GM23338 (cell line): ENCODE measurements around the gene VAPB. TPM values are rescaled to one million over a fixed set of nuclear protein-coding genes. Genes with fewer than 3 reads are reported as not detected.

Experiments used
- ATAC-seq: fragments of 200-7000 bp; cut with Tn5 transposase; 3 replicates; pipeline ENCODE4 v1.9.1; 2020
- DNase-seq: peaks from one replicate; pipeline ENCODE4 v3.0.0-alpha.2; 2015; ENCODE audit warnings: low spot score
- H2AFZ ChIP-seq: fragments of 200-600 bp; sonication (generic); 2 replicates; pipeline ENCODE4 v1.8.0; 2016; ENCODE audit warnings: antibody characterized with exemption, mild to moderate bottlenecking, moderate library complexity
- H3F3A ChIP-seq: fragments of 200-600 bp; sonication (generic); replicated peaks from 2 replicates; pipeline ENCODE4 v1.8.0; 2017; ENCODE audit warnings: antibody characterized with exemption, mixed run types, low read depth
- H3K27ac ChIP-seq: fragments of 200-600 bp; sonication (generic); 2 replicates; pipeline ENCODE4 v1.6.1; 2016; ENCODE audit warnings: low read depth
- H3K27me3 ChIP-seq: fragments of 200-600 bp; sonication (generic); 2 replicates; pipeline ENCODE4 v1.8.0; 2016; ENCODE audit warnings: mild to moderate bottlenecking, mixed run types, moderate library complexity; ENCODE audit not compliant: insufficient read depth
- H3K36me3 ChIP-seq: fragments of 200-600 bp; sonication (generic); 2 replicates; pipeline ENCODE4 v1.8.0; 2016; ENCODE audit warnings: mild to moderate bottlenecking; ENCODE audit not compliant: insufficient read depth
- H3K4me1 ChIP-seq: fragments of 200-600 bp; sonication (generic); 2 replicates; pipeline ENCODE4 v1.8.0; 2016; ENCODE audit warnings: mild to moderate bottlenecking, moderate library complexity; ENCODE audit not compliant: insufficient read depth
- H3K4me2 ChIP-seq: fragments of 200-600 bp; sonication (generic); 2 replicates; pipeline ENCODE4 v1.7.1; 2017; ENCODE audit warnings: mixed run types
- H3K4me3 ChIP-seq: fragments of 200-600 bp; sonication (generic); 2 replicates; pipeline ENCODE4 v1.6.1; 2016; ENCODE audit warnings: mixed run types
- H3K79me2 ChIP-seq: fragments of 200-600 bp; sonication (generic); replicated peaks from 2 replicates; pipeline ENCODE4 v1.8.0; 2017; ENCODE audit warnings: mild to moderate bottlenecking; ENCODE audit not compliant: insufficient read depth
- H3K9me2 ChIP-seq: fragments of 200-600 bp; sonication (generic); 2 replicates; pipeline ENCODE4 v1.8.0; 2017; ENCODE audit not compliant: insufficient read depth
- H4K20me1 ChIP-seq: fragments of 200-600 bp; sonication (generic); replicated peaks from 2 replicates; pipeline ENCODE4 v1.8.0; 2017; ENCODE audit warnings: mild to moderate bottlenecking; ENCODE audit not compliant: insufficient read depth
- H3K27ac Mint-ChIP-seq: 2 replicates; pipeline ENCODE4 v1.8.0; 2020; ENCODE audit warnings: inconsistent platforms, mild to moderate bottlenecking, moderate library complexity, mixed read lengths
- H3K27me3 Mint-ChIP-seq: 3 replicates; pipeline ENCODE4 v1.8.0; 2022; ENCODE audit warnings: low read depth, mild to moderate bottlenecking, moderate library complexity, mixed read lengths, inconsistent platforms; ENCODE audit not compliant: insufficient read depth, poor library complexity
- H3K36me3 Mint-ChIP-seq: 3 replicates; pipeline ENCODE4 v1.8.0; 2021; ENCODE audit warnings: low read depth, mild to moderate bottlenecking, inconsistent platforms, moderate library complexity, mixed read lengths
- H3K4me1 Mint-ChIP-seq: 3 replicates; pipeline ENCODE4 v1.8.0; 2020; ENCODE audit warnings: mild to moderate bottlenecking, inconsistent platforms, mixed read lengths
- H3K4me3 Mint-ChIP-seq: 3 replicates; pipeline ENCODE4 v1.8.0; 2021; ENCODE audit warnings: moderate library complexity, mild to moderate bottlenecking, inconsistent platforms, mixed read lengths
- H3K9me3 Mint-ChIP-seq: 3 replicates; pipeline ENCODE4 v1.8.0; 2020; ENCODE audit warnings: moderate library complexity, mild to moderate bottlenecking, inconsistent platforms, mixed read lengths
- CREB1 ChIP-seq: fragments of 250-450 bp; sonication (Bioruptor Pico); IDR thresholded peaks from 2 replicates; pipeline ENCODE4 v1.5.0; 2020; ENCODE audit warnings: low read depth, mild to moderate bottlenecking, moderate library complexity
- CTCF ChIP-seq, 2 experiments: fragments of 200-600 bp in 1 of 2; sonication (generic) in 1 of 2; conservative IDR thresholded peaks; 2 replicates each; pipeline versions ENCODE4 v1.5.1 to v1.6.1; 2016 to 2017; ENCODE audit warnings: antibody characterized with exemption in 2 of 2, low read depth in 2 of 2, mild to moderate bottlenecking in 2 of 2, moderate library complexity in 1 of 2
- ETS1 ChIP-seq: IDR thresholded peaks from 2 replicates; pipeline ENCODE4 v1.6.1; 2016; ENCODE audit warnings: antibody characterized with exemption
- EZH2 ChIP-seq: fragments of 200-600 bp; sonication (generic); IDR thresholded peaks from one replicate; pipeline ENCODE4 v1.8.0; 2017; ENCODE audit warnings: antibody characterized with exemption, mild to moderate bottlenecking, low read depth; ENCODE audit not compliant: unreplicated experiment
- EZH2phosphoT487 ChIP-seq: fragments of 200-600 bp; sonication (generic); IDR thresholded peaks from one replicate; pipeline ENCODE4 v1.8.1; 2018; ENCODE audit warnings: antibody characterized with exemption; ENCODE audit not compliant: unreplicated experiment
- JUNB ChIP-seq: IDR thresholded peaks from one replicate; pipeline ENCODE4 v1.6.1; 2016; ENCODE audit warnings: antibody characterized with exemption; ENCODE audit not compliant: unreplicated experiment
- NANOG ChIP-seq: IDR thresholded peaks from 2 replicates; pipeline ENCODE4 v1.6.1; 2016; ENCODE audit warnings: antibody characterized with exemption, borderline replicate concordance
- POLR2AphosphoS5 ChIP-seq: IDR thresholded peaks from 2 replicates; pipeline ENCODE4 v1.6.1; 2016; ENCODE audit warnings: antibody characterized with exemption, low read depth
- STAT1 ChIP-seq: IDR thresholded peaks from one replicate; pipeline ENCODE4 v1.6.1; 2016; ENCODE audit warnings: antibody characterized with exemption; ENCODE audit not compliant: unreplicated experiment
- ZNF114 ChIP-seq: fragments of 250-450 bp; sonication (Bioruptor Pico); IDR thresholded peaks from 2 replicates; pipeline ENCODE4 v1.5.0; 2020; ENCODE audit warnings: mild to moderate bottlenecking, moderate library complexity
- ZNF331 ChIP-seq: fragments of 250-450 bp; sonication (Bioruptor Pico); IDR thresholded peaks from 2 replicates; pipeline ENCODE4 v1.5.0; 2020; ENCODE audit warnings: low read depth, mild to moderate bottlenecking, moderate library complexity
- ZNF462 ChIP-seq: fragments of 250-450 bp; sonication (Bioruptor Pico); IDR thresholded peaks from 2 replicates; pipeline ENCODE4 v1.5.0; 2020; ENCODE audit warnings: mild to moderate bottlenecking, moderate library complexity
- polyA plus RNA-seq: library from polyadenylated mRNA; unstranded; fragments of >200 nt; fragmentation: Nextera tagmentation; extraction: Ambion mirVana; gene quantifications from 2 replicates; pipeline ENCODE4 v1.2.1, GENCODE V29; 2016
- total RNA-seq: library from RNA; depleted of rRNA; stranded (reverse); fragments of >200 nt; shearing (Covaris generic); gene quantifications from 2 replicates; pipeline ENCODE4 v1.2.3, GENCODE V29; 2014
- TF ChIP-seq, protein P1 (sequence below): IDR thresholded peaks from one replicate; pipeline ENCODE4 v1.6.1; 2018; ENCODE audit warnings: antibody characterized with exemption; ENCODE audit not compliant: unreplicated experiment

VAPB gene
- total and polyA plus RNA-seq, 2 experiments from 2014 or later, result 18.8 to 22.9 TPM

- Histone ChIP-seq H3K4me1 (peaks cover 53% of the 10 kb centered on the region), H3K4me3 (no peak overlapping the region), H4K20me1 (peaks cover 24% of the 10 kb centered on the region), H3K27me3 (no peaks in the 10 kb centered on the region), H3K4me2 (no peak overlapping the region), H3K27ac (no peak overlapping the region), H3K79me2 (peaks cover 100% of the 10 kb centered on the region), H3K36me3 (no peaks in the 10 kb centered on the region), H2AFZ (no peak overlapping the region), H3K9me2 (no peaks in the 10 kb centered on the region), H3F3A (no peaks in the 10 kb centered on the region)
- H3K27ac Mint-ChIP-seq, result no peak overlapping the region
- no peaks in the 10 kb centered on the region for H3K27me3 Mint-ChIP-seq
- TF ChIP-seq CREB1 (CRISPR knock-in tag) (no peak), ETS1 (no peak), POLR2AphosphoS5 (no peak), STAT1 (no peak), EZH2 (no peak), ZNF114 (CRISPR knock-in tag) (no peak), EZH2phosphoT487 (no peak), CTCF (conservative IDR thresholded peaks at IDR 0.05; ENCODE audit: low read depth in 2 of 2) (no peak), ZNF462 (CRISPR knock-in tag) (no peak), JUNB (no peak), NANOG (no peak), ZNF331 (CRISPR knock-in tag) (no peak)
- TF ChIP-seq, protein P1, sequence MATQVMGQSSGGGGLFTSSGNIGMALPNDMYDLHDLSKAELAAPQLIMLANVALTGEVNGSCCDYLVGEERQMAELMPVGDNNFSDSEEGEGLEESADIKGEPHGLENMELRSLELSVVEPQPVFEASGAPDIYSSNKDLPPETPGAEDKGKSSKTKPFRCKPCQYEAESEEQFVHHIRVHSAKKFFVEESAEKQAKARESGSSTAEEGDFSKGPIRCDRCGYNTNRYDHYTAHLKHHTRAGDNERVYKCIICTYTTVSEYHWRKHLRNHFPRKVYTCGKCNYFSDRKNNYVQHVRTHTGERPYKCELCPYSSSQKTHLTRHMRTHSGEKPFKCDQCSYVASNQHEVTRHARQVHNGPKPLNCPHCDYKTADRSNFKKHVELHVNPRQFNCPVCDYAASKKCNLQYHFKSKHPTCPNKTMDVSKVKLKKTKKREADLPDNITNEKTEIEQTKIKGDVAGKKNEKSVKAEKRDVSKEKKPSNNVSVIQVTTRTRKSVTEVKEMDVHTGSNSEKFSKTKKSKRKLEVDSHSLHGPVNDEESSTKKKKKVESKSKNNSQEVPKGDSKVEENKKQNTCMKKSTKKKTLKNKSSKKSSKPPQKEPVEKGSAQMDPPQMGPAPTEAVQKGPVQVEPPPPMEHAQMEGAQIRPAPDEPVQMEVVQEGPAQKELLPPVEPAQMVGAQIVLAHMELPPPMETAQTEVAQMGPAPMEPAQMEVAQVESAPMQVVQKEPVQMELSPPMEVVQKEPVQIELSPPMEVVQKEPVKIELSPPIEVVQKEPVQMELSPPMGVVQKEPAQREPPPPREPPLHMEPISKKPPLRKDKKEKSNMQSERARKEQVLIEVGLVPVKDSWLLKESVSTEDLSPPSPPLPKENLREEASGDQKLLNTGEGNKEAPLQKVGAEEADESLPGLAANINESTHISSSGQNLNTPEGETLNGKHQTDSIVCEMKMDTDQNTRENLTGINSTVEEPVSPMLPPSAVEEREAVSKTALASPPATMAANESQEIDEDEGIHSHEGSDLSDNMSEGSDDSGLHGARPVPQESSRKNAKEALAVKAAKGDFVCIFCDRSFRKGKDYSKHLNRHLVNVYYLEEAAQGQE, result no peak
- no peaks in the 10 kb centered on the region for H3K9me3 Mint-ChIP-seq
- no peak for ATAC-seq
- DNase-seq, result no peak
- H3K4me1 Mint-ChIP-seq, result peaks cover 30% of the 10 kb centered on the region
- no peak overlapping the region for H3K4me3 Mint-ChIP-seq
- no peaks in the 10 kb centered on the region for H3K36me3 Mint-ChIP-seq
Observed at GRCh38 chr20:58403272-58403671, 14.2 kb downstream of the VAPB start.
